Stimulated activated naive CD8-positive, alpha-beta T cell treated with anti-CD3 and anti-CD28 coated beads, Interleukin-15, amount 100 ng/mL, for 72 hours (primary cell): ENCODE data around the gene DNAH12.
"Not testable (repeated sequence)": the region's sequence is repeated elsewhere in the genome, so short reads cannot be mapped to it uniquely, and the experiment has no call there.

Source experiments
- ATAC-seq: fragments of 150-1000 bp; cut with Tn5 transposase; 2 replicates; pipeline ENCODE4 v1.10.0; 2021; ENCODE audit warnings: mild to moderate bottlenecking, moderate library complexity
- DNase-seq, 2 donors: peaks; one replicate each; pipeline ENCODE4 v3.0.0; 2021 to 2022
- H3K27ac Mint-ChIP-seq, 2 donors: one replicate each; pipeline ENCODE4 v1.8.0; 2022; ENCODE audit warnings: mild to moderate bottlenecking in 2 of 2, mixed read lengths in 2 of 2, moderate library complexity in 2 of 2
- H3K27me3 Mint-ChIP-seq: one replicate; pipeline ENCODE4 v1.8.0; 2022; ENCODE audit warnings: mixed read lengths
- H3K4me1 Mint-ChIP-seq: one replicate; pipeline ENCODE4 v1.8.0; 2022; ENCODE audit warnings: mild to moderate bottlenecking, mixed read lengths
- H3K4me3 Mint-ChIP-seq, 2 donors: one replicate each; pipeline ENCODE4 v1.8.0; 2022; ENCODE audit warnings: mild to moderate bottlenecking in 2 of 2, mixed read lengths in 2 of 2, moderate library complexity in 1 of 2
- H3K9me3 Mint-ChIP-seq, 2 donors: one replicate each; pipeline ENCODE4 v1.8.0; 2022; ENCODE audit warnings: mixed read lengths in 2 of 2

The DNAH12 gene

DNA sequence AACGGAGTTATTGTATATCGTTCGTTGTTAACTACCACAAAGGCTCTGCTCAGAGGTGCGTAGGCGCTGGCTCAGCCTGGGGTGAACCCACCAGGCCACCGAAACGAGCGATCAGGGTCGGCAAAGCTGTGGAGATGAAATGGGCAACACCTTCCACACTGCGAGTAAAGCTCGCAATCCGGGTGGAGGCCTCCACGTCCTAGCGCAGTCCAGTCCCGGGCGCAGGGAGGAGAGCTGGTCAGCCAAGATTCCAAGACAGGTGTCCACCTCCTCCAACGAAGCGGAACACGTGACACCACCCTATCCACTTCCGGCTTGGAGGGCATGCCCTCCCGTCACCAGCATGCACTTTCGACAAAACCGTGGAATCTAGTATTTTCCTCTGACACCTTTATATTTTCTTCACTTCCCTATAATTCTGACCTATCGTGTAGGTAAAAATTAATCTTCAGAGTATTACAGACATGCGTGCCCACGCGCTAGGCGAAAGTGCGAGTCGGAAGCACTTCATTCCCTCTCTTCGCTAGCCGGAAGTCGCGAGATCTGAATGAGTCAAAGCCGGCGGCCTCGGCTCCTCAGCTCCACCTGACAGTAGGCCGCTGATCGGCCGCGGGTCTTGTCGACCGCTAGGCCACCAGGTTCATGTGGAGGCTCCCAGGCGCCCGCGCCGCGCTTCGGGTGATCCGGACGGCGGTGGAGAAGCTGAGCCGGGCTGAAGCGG is 11.8 kb upstream of the DNAH12 start, which contains the start of gene PDE12:
TSS of gene PDE12 (plus strand) at position 537 of the 721 bp plus-strand sequence. CDS start at position 643, 106 bp downstream.
- H3K4me1 Mint-ChIP-seq: peaks cover 45% of the 10 kb centered on the region
- peak; percentile 88 to 92 for DNase-seq
- H3K27ac Mint-ChIP-seq: peak within 1 kb of the TSS; percentile 99 to 100
- ATAC-seq: peak; percentile 89
- H3K27me3 Mint-ChIP-seq: no peaks in the 10 kb centered on the region
- H3K4me3 Mint-ChIP-seq: peak within 1 kb of the TSS; percentile 84 to 99
- no peaks in the 10 kb centered on the region for H3K9me3 Mint-ChIP-seq

DNA sequence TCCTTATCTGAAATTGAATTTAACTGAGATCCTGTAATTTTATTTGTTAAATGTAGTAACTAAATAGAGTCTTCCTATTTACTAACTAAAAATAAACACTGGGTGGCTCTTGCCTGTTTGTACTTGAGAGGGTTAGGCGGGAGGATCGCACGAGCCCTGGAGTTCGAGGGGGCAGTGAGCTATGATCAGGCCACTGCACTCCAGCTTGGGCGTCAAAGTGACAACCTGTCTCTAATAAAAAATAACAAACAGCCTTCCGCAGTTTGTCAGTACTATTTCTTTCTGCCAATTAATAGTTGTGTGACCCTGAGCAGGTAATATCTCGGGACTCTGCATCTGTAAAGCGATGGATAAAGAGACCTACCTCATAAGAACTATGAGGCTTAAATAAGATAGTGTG is 11.2 kb upstream of the DNAH12 start:
- peak overlapping the region; percentile 84 to 99 for H3K4me3 Mint-ChIP-seq
- peak overlapping the region; percentile 99 to 100 for H3K27ac Mint-ChIP-seq
- ATAC-seq: no peak
- no peaks in the 10 kb centered on the region for H3K27me3 Mint-ChIP-seq
- no peak for DNase-seq
- H3K9me3 Mint-ChIP-seq: no peaks in the 10 kb centered on the region
- peaks cover 39% of the 10 kb centered on the region for H3K4me1 Mint-ChIP-seq

GRCh38 chr3:57546616-57547015 is 2.5 kb upstream of the DNAH12 start:
- DNase-seq (no peak), ATAC-seq (no peak)
- Mint-ChIP-seq H3K4me1 (peaks cover 9% of the 10 kb centered on the region), H3K9me3 (no peaks in the 10 kb centered on the region), H3K4me3 (no peak overlapping the region), H3K27me3 (no peaks in the 10 kb centered on the region), H3K27ac (no peak overlapping the region)

- no peak overlapping the region for H3K27ac Mint-ChIP-seq
- peaks cover 9% of the 10 kb centered on the region for H3K4me1 Mint-ChIP-seq
- H3K9me3 Mint-ChIP-seq: no peaks in the 10 kb centered on the region
- DNase-seq (no peak), ATAC-seq (no peak)
- H3K4me3 Mint-ChIP-seq: no peak overlapping the region
- H3K27me3 Mint-ChIP-seq: no peaks in the 10 kb centered on the region
Observed at GRCh38 chr3:57545636-57546268, 1.6 kb upstream of the DNAH12 start.

- Mint-ChIP-seq H3K27me3 (no peaks in the 10 kb centered on the region), H3K9me3 (no peaks in the 10 kb centered on the region), H3K4me3 (no peak overlapping the region), H3K27ac (no peak overlapping the region), H3K4me1 (no peaks in the 10 kb centered on the region)
- DNase-seq (no peak), ATAC-seq (no peak)
Observed at GRCh38 chr3:57538465-57538864, 5.7 kb downstream of the DNAH12 start.

- Mint-ChIP-seq H3K4me1 (no peaks in the 10 kb centered on the region), H3K4me3 (no peak overlapping the region), H3K9me3 (no peaks in the 10 kb centered on the region), H3K27me3 (no peaks in the 10 kb centered on the region), H3K27ac (no peak overlapping the region)
- no peak for DNase-seq
- ATAC-seq: no peak
Observed at GRCh38 chr3:57530071-57530608, 14.0 kb downstream of the DNAH12 start.

DNA sequence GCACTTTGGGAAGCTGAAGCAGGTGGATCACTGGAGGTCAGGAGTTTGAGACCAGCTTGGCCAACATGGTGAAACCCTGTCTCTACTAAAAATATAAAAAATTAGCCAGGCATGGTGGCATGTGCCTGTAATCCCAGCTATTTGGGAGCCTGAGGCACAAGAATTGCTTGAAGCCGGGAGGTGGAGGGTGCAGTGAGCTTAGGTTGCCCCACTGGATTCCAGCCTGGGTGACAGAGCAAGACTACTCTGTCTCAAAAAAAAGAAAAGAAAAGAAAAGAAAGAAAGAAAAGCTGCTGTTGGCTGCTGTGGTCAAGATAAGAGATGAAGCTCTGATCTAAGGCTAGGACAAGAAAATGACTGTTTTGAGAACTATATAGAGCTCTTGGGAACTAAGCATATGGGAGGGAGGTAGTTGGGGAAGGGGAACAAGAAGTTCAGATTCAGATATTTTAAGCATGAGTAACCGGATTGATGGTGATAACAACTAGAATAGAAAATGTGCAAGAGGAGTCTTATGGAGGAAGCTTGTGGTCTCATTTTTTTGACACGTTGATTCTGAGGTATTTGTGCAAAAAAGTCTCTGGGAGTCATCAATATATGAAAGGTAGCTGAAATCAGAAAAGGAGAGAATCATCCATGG is 25.7 kb downstream of the DNAH12 start:
- DNase-seq (no peak), ATAC-seq (no peak)
- no peak overlapping the region for H3K4me3 Mint-ChIP-seq
- peak overlapping the region in 1 of 2 donors; percentile 67 for H3K27ac Mint-ChIP-seq
- H3K27me3 Mint-ChIP-seq: no peaks in the 10 kb centered on the region
- H3K9me3 Mint-ChIP-seq: no peaks in the 10 kb centered on the region
- no peaks in the 10 kb centered on the region for H3K4me1 Mint-ChIP-seq

DNA sequence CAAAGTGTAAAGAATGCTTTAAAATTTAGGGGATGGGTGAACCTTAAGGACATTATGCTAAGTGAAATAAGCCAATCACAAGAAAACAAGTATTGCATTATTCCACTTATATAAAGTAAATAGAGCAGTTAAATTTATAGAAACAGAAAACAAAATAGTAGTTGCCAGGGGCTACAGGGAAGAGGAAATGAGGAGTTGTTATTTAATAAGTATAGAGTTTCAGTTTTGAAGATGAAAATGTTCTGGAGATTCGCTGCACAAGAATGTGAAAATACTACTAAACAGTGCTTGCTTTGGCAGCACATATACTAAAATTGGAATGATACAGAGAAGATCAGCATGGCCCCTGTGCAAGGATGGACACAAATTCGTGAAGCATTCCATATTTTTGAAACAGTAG is 32.0 kb downstream of the DNAH12 start:
- Mint-ChIP-seq H3K27me3 (no peaks in the 10 kb centered on the region), H3K9me3 (no peaks in the 10 kb centered on the region), H3K4me1 (no peaks in the 10 kb centered on the region), H3K27ac (peak overlapping the region in 1 of 2 donors; percentile 4), H3K4me3 (no peak overlapping the region)
- no peak for ATAC-seq
- no peak for DNase-seq

- no peaks in the 10 kb centered on the region for H3K4me1 Mint-ChIP-seq
Observed at GRCh38 chr3:57505901-57506300, 38.2 kb downstream of the DNAH12 start.

DNA sequence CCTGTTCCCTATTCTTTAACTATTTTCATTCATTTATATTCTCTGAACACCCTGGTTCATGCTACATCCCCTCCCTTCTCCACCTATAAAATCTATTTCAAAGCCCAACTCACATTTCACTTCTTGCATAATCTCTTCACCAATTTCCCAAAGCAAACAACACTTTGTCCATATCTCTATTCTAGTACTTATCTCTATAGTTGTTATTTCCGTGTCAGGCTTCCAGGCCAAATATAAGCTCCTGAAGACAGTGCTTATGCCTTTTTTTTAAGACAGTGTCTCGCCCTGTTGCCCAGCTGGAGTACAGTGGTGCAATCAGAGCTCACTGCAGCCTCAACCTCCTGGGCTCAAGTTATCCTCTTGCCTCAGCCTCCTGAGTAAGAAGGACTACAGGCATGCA is 43.6 kb downstream of the DNAH12 start:
- Mint-ChIP-seq H3K9me3 (no peaks in the 10 kb centered on the region), H3K27me3 (no peaks in the 10 kb centered on the region), H3K4me1 (no peaks in the 10 kb centered on the region), H3K4me3 (no peak overlapping the region), H3K27ac (no peak overlapping the region)
- DNase-seq: no peak
- no peak for ATAC-seq

More at GRCh38 chr3:57505901-57506300, 38.2 kb downstream of the DNAH12 start:
- no peak overlapping the region for H3K27ac Mint-ChIP-seq
- no peak for ATAC-seq
- no peaks in the 10 kb centered on the region for H3K9me3 Mint-ChIP-seq
- no peaks in the 10 kb centered on the region for H3K27me3 Mint-ChIP-seq
- no peak overlapping the region for H3K4me3 Mint-ChIP-seq
- no peak for DNase-seq

DNA sequence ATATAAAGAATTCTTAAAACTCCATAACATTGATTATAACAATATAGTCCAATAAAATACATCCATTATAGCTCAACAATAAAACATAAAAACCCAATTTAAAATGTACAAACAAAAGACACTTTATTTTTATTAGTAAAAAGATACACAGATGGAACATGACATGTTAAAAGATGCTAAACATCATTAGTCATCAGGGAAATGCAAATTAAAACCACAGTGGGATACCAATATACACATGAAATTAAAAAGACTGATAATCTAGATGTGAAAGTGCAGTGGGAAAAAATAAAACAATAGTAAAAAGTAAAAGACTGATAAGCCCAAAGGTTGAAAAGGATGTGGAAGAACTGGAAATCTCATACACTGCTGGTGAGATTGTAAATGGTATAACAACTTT is 46.2 kb downstream of the DNAH12 start:
- DNase-seq (no peak), ATAC-seq (no peak)
- H3K4me3 Mint-ChIP-seq: no peak overlapping the region
- no peak overlapping the region for H3K27ac Mint-ChIP-seq
- no peaks in the 10 kb centered on the region for H3K9me3 Mint-ChIP-seq
- H3K4me1 Mint-ChIP-seq: no peaks in the 10 kb centered on the region
- no peaks in the 10 kb centered on the region for H3K27me3 Mint-ChIP-seq

GRCh38 chr3:57484563-57484962 is 59.6 kb downstream of the DNAH12 start:
- Mint-ChIP-seq H3K9me3 (peaks cover 4% of the 10 kb centered on the region in 2 donors), H3K27me3 (no peaks in the 10 kb centered on the region), H3K4me1 (no peaks in the 10 kb centered on the region), H3K27ac (no peak overlapping the region), H3K4me3 (no peak overlapping the region)
- DNase-seq: no peak
- ATAC-seq: no peak

DNA sequence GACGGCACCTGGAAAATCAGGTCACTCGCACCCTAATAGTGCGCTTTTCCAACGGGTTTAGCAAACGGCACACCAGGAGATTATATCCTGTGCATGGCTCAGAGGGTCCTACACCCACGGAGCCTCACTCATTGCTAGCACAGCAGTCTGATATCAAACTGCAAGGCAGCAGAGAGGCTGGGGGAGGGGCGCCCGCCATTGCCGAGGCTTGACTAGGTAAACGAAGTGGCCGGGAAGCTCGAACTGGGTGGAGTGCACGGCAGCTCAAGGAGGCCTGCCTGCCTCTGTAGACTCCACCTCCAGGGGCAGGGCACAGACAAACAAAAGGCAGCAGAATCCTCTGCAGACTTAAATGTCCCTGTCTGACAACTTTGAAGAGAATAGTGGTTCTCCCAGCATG is 67.0 kb downstream of the DNAH12 start:
- not testable (repeated sequence) for ATAC-seq, DNase-seq, H3K27me3 Mint-ChIP-seq, H3K4me3 Mint-ChIP-seq, H3K27ac Mint-ChIP-seq, H3K4me1 Mint-ChIP-seq
- peaks cover 12 to 17% of the 10 kb centered on the region in 2 donors for H3K9me3 Mint-ChIP-seq

DNA sequence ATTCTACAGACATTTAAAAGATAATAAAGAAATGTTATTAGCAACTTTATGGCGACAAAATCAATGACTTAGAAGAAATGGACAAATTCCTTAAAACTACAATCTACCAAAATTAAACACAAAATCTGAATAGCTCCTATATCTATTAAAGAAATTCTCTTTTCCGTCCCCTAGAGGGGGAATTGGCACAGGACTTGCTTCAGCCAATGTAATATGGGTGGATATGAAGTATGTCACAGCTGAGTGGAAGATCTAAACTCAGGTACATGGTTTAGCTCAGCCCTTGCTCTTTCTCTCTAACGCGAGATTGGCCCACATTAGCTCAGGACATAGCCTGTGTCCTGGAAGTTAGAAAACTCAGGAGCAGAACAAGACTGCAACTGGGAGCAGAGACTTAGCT is 79.3 kb downstream of the DNAH12 start:
- Mint-ChIP-seq H3K9me3 (no peaks in the 10 kb centered on the region), H3K4me3 (no peak overlapping the region), H3K4me1 (no peaks in the 10 kb centered on the region), H3K27ac (peak overlapping the region in 1 of 2 donors; percentile 74), H3K27me3 (no peaks in the 10 kb centered on the region)
- no peak for DNase-seq
- ATAC-seq: no peak

GRCh38 chr3:57464011-57464410 is 80.1 kb downstream of the DNAH12 start:
- Mint-ChIP-seq H3K4me1 (no peaks in the 10 kb centered on the region), H3K4me3 (no peak overlapping the region), H3K27me3 (no peaks in the 10 kb centered on the region), H3K27ac (no peak overlapping the region), H3K9me3 (no peaks in the 10 kb centered on the region)
- ATAC-seq (no peak), DNase-seq (no peak)
